Cardiac muscle cell (in vitro differentiated cells and primary cell): ENCODE measurements around the gene MYO1H. TPM values are rescaled to one million over a fixed set of nuclear protein-coding genes. Genes with fewer than 3 reads are reported as not detected.

Source experiments
- DNase-seq, 2 donors: peaks; one replicate each; pipeline versions ENCODE4 v3.0.0 to v3.0.0-alpha.2; 2010 to 2017; ENCODE audit warnings: low read depth in 1 of 2, low spot score in 1 of 2
- H3K27ac ChIP-seq: fragments of 200-600 bp; sonication (generic); 2 replicates; pipeline ENCODE4 v1.5.1; 2016
- H3K27me3 ChIP-seq: fragments of 200-600 bp; sonication (generic); 2 replicates; pipeline ENCODE4 v1.6.0; 2016; ENCODE audit warnings: control low read depth
- H3K36me3 ChIP-seq: fragments of 200-600 bp; sonication (generic); 2 replicates; pipeline ENCODE4 v1.5.1; 2016; ENCODE audit warnings: control low read depth
- H3K4me1 ChIP-seq: fragments of 200-600 bp; sonication (generic); 2 replicates; pipeline ENCODE4 v1.8.1; 2017; ENCODE audit warnings: low read depth, mild to moderate bottlenecking, mixed run types
- H3K4me3 ChIP-seq: fragments of 200-600 bp; sonication (generic); 2 replicates; pipeline ENCODE4 v1.5.1; 2016; ENCODE audit warnings: mild to moderate bottlenecking
- H3K9me3 ChIP-seq: fragments of 200-600 bp; sonication (generic); 2 replicates; pipeline ENCODE4 v1.5.1; 2017; ENCODE audit warnings: low read depth, mild to moderate bottlenecking, control low read depth
- CTCF ChIP-seq: IDR thresholded peaks from 2 replicates; pipeline ENCODE4 v1.5.1; 2012; ENCODE audit warnings: low read depth, mild to moderate bottlenecking, low read length
- polyA plus RNA-seq: library from polyadenylated mRNA; unstranded; fragments of >200 nt; fragmentation: Nextera tagmentation; extraction: Ambion mirVana; gene quantifications from 2 replicates; pipeline ENCODE4 v1.2.1, GENCODE V29; 2016
- total RNA-seq: library from RNA; depleted of rRNA; stranded (reverse); fragments of >200 nt; gene quantifications from 2 replicates; pipeline ENCODE4 v1.2.3, GENCODE V29; 2016

MYO1H gene
- total and polyA plus RNA-seq, 2 experiments from 2014 or later: not detected

- no peak for DNase-seq
- Histone ChIP-seq H3K4me1 (peaks cover 24% of the 10 kb centered on the region), H3K9me3 (no peaks in the 10 kb centered on the region), H3K27me3 (no peaks in the 10 kb centered on the region), H3K27ac (peak overlapping the region; percentile 91), H3K4me3 (no peak overlapping the region), H3K36me3 (peaks cover 37% of the 10 kb centered on the region)
- TF ChIP-seq CTCF: no peak
These were observed 102.3 kb downstream of the MYO1H start for GRCh38 chr12:109449845-109450532.

GRCh38 chr12:109450980-109451379 is 103.3 kb downstream of the MYO1H start:
- Histone ChIP-seq H3K27ac (peak overlapping the region; percentile 91), H3K27me3 (no peaks in the 10 kb centered on the region), H3K9me3 (no peaks in the 10 kb centered on the region), H3K36me3 (peaks cover 44% of the 10 kb centered on the region), H3K4me3 (no peak overlapping the region), H3K4me1 (peaks cover 24% of the 10 kb centered on the region)
- no peak for DNase-seq
- no peak for TF ChIP-seq CTCF

DNA sequence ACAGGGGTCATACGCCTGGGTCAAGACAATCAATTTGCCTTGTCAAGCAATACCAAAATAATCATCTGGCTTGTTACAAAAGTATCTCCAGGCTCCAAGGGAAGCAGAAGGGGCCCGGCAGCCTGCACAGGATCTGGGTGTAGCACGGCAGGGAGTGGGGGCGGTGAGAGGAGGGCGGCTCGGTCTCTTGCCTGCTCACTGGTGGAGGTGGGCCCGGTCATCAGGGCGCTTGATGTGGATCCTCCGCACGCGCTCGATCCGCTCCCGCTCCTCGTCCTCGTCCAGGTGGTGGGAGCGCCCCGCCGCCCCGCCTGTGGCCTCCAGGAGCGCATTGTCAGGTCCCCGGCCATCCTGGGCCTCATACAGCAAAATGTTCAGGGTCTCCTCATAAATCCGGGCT is 103.7 kb downstream of the MYO1H start:
- H3K9me3 ChIP-seq: no peaks in the 10 kb centered on the region
- H3K27me3 ChIP-seq: no peaks in the 10 kb centered on the region
- no peak overlapping the region for H3K4me3 ChIP-seq
- H3K4me1 ChIP-seq: peaks cover 24% of the 10 kb centered on the region
- TF ChIP-seq CTCF: no peak
- peak in 1 of 2 donors; percentile 22 for DNase-seq
- H3K36me3 ChIP-seq: peaks cover 48% of the 10 kb centered on the region
- peak overlapping the region; percentile 91 for H3K27ac ChIP-seq

DNA sequence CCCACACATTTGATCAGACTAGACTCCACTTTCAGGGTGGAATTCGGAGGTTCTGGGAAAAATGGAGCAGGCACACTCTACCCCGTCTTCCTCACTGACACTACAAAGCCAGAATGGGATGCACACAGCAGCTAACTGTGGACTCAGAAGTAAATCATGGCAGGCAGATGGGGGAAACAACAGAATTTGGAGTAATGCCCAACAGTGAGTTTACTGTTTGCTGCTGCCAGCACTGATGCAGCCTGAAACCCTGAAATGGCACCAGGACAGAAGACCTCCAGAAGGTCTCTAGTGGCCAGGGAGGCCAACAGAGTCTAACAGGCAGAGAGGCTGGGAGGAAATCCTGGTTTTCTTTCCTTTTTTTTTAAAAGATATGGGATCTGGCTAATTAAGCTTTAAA is 104.8 kb downstream of the MYO1H start:
- H3K4me1 ChIP-seq: peaks cover 22% of the 10 kb centered on the region
- H3K9me3 ChIP-seq: no peaks in the 10 kb centered on the region
- no peaks in the 10 kb centered on the region for H3K27me3 ChIP-seq
- no peak for DNase-seq
- TF ChIP-seq CTCF: no peak
- H3K36me3 ChIP-seq: peaks cover 56% of the 10 kb centered on the region
- H3K27ac ChIP-seq: peak overlapping the region; percentile 91
- no peak overlapping the region for H3K4me3 ChIP-seq

- TF ChIP-seq CTCF: no peak
- peak overlapping the region; percentile 79 for H3K27ac ChIP-seq
- DNase-seq: no peak
- no peaks in the 10 kb centered on the region for H3K9me3 ChIP-seq
- H3K36me3 ChIP-seq: peaks cover 58% of the 10 kb centered on the region
- H3K4me1 ChIP-seq: peaks cover 44% of the 10 kb centered on the region
- H3K27me3 ChIP-seq: no peaks in the 10 kb centered on the region
- H3K4me3 ChIP-seq: no peak overlapping the region
These were observed 108.0 kb downstream of the MYO1H start for GRCh38 chr12:109455706-109456105.
